Adipocyte (in vitro differentiated cells): ENCODE measurements around the gene ZNF883.
"Not testable (repeated sequence)": the region's sequence is repeated elsewhere in the genome, so short reads cannot be mapped to it uniquely, and the experiment has no call there.

Experiments used
- DNase-seq: peaks from one replicate; pipeline ENCODE4 v3.0.0-alpha.2; 2015; ENCODE audit warnings: low read depth
- H3K27me3 ChIP-seq: replicated peaks from 2 replicates; pipeline ENCODE4 v1.7.0; 2013; ENCODE audit warnings: mild to moderate bottlenecking, low read length, moderate library complexity; ENCODE audit not compliant: control insufficient read depth, insufficient read depth
- H3K36me3 ChIP-seq: 2 replicates; pipeline ENCODE4 v1.7.0; 2013; ENCODE audit warnings: low read length, mild to moderate bottlenecking, moderate library complexity; ENCODE audit not compliant: control insufficient read depth, insufficient read depth, severe bottlenecking
- H3K4me1 ChIP-seq: 2 replicates; pipeline ENCODE4 v1.7.0; 2013; ENCODE audit warnings: mild to moderate bottlenecking, low read length, moderate library complexity; ENCODE audit not compliant: control insufficient read depth, insufficient read depth
- H3K4me3 ChIP-seq: 2 replicates; pipeline ENCODE4 v1.7.0; 2013; ENCODE audit warnings: mild to moderate bottlenecking, low read length, moderate library complexity
- H3K9ac ChIP-seq: 2 replicates; pipeline ENCODE4 v1.7.0; 2013; ENCODE audit warnings: mild to moderate bottlenecking, low read length, moderate library complexity
- H3K9me3 ChIP-seq: 2 replicates; pipeline ENCODE4 v1.7.0; 2013; ENCODE audit warnings: mild to moderate bottlenecking, low read length, moderate library complexity; ENCODE audit not compliant: control insufficient read depth

The ZNF883 gene

DNA sequence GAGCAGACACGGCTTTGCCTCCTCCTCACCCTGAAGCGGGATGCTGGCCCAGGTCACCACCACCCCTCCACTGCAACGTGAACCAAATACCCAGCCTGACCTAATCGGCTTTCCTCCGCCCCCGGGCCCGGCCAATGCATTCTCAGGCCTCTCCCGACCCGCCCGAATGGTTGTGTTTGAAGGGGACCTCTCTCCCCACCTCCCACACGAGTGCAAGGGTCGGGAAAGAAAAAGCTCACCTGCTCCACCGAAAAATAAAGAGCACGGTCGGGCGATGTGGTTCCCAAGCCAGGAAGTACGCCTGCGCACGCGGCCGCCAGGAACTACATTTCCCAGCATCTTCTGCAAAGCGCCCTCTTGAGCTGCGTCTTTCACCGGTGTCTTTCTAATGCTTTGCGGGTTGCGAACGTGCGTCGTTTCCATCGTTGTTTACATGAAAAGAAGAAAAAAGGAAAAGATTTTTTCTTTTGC, at the start of gene ZNF883:
Gene ZNF883 (minus strand): TSS at position 282 of the 471 bp plus-strand sequence.
- Histone ChIP-seq H3K27me3 (no peaks in the 10 kb centered on the region), H3K4me1 (no peaks in the 10 kb centered on the region), H3K36me3 (no peaks in the 10 kb centered on the region), H3K9me3 (peaks cover 56% of the 10 kb centered on the region), H3K4me3 (peak within 1 kb of the TSS; percentile 75), H3K9ac (no peak within 1 kb of the TSS)
- DNase-seq = peak; percentile 72

DNA sequence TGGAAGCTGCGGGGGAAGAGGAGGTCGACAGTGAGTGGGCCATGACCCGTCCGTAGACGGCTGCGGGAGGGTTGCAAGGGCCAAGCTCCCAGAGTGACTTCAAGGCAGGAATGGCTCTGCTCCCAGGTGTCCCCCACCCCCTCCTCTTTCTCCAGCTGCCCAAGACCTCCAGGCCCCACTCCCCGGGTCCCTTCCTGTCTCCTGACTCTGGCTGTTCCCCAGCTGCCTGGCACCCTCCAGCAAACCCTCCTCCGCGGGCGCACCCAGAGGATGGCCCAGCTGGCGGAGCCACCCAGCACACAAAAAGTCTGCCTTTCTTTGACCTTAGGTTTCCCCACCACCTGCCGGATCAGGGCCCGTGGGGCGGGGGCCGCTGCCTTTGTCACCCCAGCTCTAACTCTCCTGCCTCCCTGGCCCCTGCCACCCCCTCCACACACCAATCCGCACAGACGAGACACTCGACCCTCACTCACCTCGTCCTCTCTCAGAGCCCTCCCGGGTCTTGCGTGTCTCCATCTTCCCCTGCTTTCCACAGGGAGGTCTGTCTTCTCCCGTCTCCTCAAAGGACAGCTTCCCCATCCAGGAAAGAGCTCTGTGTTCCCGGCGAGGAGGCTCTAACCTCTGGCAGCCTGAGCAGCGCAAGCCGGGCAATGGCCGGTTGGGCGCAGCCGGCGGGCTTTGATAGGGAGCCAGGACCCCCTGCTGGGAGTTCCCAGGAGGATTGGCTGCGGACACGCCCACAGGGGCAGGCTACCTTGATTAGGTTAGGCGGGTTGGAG, 49.3 kb upstream of the ZNF883 start:
- not testable (repeated sequence) for H3K4me3 ChIP-seq, H3K9ac ChIP-seq, H3K36me3 ChIP-seq, H3K4me1 ChIP-seq, H3K27me3 ChIP-seq, DNase-seq
- peaks cover 33% of the 10 kb centered on the region for H3K9me3 ChIP-seq

DNA sequence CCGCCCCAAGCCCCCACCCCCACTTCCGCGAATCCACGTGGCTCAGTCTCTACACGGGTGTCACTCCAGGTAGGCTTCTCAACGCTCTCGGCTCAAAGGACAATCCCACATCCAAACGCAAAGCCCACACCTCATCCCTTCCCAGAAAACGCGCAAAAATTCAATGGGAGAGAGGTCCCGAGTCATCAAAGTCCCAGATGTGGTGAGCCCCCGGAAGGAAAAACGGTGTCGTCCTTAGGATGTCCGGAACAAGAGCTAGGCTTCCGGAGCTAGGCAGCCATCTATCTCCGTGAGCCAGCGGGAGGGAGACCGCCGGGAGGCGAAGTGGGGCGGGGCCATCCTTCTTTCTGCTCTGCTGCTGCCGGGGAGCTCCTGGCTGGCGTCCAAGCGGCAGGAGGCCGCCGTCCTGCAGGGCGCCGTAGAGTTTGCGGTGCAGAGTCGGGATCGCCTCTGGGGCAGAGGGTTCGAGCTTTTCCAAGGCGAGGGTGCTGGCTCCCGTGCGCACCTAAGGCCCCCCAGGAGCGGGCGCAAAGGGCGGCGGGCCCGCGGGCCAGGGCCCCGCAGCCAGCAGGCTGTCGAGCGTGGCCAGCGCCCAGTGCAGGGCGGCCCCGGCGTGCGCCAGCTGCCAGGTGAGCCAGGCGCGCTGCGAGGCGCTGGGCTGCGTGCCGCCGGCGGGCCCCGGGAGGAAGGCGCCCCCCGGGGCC, 47.7 kb upstream of the ZNF883 start:
- peaks cover 43% of the 10 kb centered on the region for H3K9me3 ChIP-seq
- H3K27me3 ChIP-seq, H3K4me1 ChIP-seq, H3K9ac ChIP-seq, H3K4me3 ChIP-seq, H3K36me3 ChIP-seq, DNase-seq: not testable (repeated sequence)

DNA sequence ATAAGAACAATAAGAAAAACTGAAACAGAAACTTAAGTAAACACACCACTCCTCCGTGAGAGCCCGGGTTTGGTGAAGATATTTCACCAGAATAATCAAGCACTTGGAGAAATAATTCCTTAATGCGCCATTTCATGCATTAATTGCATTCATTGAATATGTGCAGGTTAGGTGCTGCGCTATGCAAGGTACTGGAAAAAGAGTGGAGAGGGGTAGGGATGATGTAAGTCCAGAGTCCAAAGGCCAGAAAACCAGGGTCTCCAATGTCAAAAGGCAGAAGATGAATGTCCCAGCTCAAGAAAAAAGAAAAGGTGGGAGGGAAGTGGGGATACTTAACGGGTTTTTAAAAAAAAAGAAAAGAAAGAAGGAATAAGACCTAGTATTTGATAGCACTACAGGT, 45.2 kb upstream of the ZNF883 start:
- H3K4me3 ChIP-seq = peak overlapping the region; percentile 99

DNA sequence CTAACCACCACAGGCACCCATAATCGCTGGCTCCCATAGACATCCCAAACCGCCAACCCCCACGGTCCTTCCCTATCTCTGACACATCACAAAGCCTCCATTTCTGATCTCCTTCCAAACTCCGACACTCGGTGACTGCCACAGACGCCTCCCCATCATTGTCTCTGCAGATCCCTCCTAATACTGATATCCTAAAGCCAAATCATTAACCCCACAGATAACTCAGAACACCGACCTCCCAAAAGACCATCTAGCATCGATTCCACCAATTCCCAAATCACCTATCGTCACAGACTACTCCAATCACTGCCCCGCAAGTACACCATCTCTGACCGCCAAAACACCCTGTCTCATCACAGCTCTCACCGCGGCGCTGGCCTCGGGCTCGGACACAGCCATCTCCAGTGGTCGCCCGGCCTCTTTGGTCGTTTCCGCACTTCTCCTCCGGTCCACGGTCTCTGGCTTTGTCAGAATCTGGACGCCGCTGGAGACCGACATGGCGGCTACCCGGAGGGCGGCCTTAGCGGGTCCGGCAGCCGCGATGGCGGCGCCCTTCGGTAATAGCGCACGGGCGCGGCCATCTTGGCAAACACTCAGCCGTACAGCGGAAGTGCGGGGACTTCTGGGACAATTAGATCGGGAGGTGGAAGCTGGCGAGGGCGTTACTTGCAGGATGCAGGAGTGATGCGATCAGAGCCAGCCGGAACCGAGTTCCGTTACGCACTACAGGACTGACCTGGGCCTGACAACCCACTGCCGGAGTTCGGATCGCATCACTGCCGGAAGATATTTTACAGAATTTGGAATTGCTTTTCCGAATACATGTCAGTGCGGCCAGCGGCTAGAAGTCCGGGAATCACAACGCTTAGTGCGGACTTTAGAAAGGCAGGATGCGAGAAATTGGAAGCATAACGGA, 44.5 kb upstream of the ZNF883 start, which contains the start of gene ZFP37:
Gene ZFP37 (minus strand): TSS at position 534 of the 916 bp plus-strand sequence. CDS start 36 bp downstream, at position 498.
- peak; percentile 97 for DNase-seq
- Histone ChIP-seq H3K27me3 (peaks cover 2% of the 10 kb centered on the region), H3K36me3 (no peaks in the 10 kb centered on the region), H3K4me1 (peaks cover 4% of the 10 kb centered on the region), H3K9me3 (peaks cover 66% of the 10 kb centered on the region), H3K9ac (peak within 1 kb of the TSS; percentile 86), H3K4me3 (peak within 1 kb of the TSS; percentile 99)

More for the DNA sequence above, 45.2 kb upstream of the ZNF883 start:
- Histone ChIP-seq H3K9ac (peak overlapping the region; percentile 86), H3K27me3 (peaks cover 5% of the 10 kb centered on the region), H3K9me3 (peaks cover 60% of the 10 kb centered on the region), H3K36me3 (no peaks in the 10 kb centered on the region), H3K4me1 (peaks cover 4% of the 10 kb centered on the region)
- DNase-seq = no peak

DNA sequence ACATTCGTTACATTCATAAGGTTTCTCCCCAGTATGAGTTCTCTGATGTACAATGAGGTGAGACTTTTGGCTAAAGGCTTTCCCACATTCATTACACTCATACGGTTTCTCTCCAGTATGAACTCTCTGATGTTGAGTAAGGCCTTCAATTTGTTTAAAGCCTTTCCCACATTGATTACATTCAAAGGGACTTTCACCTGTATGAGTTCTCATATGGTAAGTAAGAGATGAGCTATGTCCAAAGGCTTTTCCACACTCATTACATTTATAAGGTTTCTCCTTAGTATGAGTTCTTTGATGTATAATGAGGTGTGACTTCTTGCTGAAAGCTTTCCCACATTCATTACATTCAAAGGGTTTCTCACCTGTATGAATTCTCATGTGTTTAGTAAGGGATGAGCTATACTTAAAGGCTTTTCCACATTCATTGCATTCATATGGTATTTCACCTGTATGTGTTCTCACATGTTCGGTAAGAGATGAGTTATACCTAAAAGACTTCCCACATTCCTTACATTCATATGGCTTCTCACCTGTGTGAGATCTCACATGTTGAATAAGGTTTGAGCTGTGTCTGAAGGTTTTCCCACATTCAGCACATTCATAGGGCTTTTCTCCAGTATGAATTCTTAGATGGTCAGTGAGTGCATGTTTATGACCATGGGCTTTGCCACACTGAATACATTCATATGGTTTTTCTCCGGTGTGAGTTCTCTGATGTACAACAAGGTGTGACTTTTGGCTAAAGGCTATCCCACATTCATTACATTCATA, 31.1 kb upstream of the ZNF883 start:
- H3K27me3 ChIP-seq = no peaks in the 10 kb centered on the region
- peaks cover 47% of the 10 kb centered on the region for H3K36me3 ChIP-seq

DNA sequence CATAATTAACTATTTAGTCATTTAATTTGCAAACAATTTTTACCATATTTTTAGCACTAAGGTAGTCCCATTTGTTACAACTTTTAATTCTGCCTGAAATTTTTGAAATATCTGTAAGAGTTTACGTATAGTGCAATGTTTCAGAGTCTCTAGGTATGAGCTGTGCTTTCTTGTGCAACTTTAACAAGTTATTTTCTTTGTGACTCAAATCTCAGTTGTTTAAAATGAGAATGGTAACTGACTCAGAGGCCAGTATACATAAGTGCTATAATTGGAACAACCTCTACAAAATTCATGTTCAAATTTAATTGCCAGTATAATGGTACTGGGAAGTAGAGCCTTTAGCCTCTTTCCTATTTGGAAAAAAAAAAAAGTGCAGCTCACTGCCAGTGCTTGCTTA, 14.2 kb upstream of the ZNF883 start:
- Histone ChIP-seq H3K9ac (no peak overlapping the region), H3K4me1 (no peaks in the 10 kb centered on the region), H3K4me3 (no peak overlapping the region), H3K9me3 (peaks cover 82% of the 10 kb centered on the region), H3K36me3 (no peaks in the 10 kb centered on the region), H3K27me3 (no peaks in the 10 kb centered on the region)
- DNase-seq = no peak

More for the DNA sequence above, 31.1 kb upstream of the ZNF883 start:
- DNase-seq = no peak
- Histone ChIP-seq H3K4me3 (peak overlapping the region; percentile 61), H3K9ac (no peak overlapping the region), H3K9me3 (peaks cover 98% of the 10 kb centered on the region), H3K4me1 (no peaks in the 10 kb centered on the region)

DNA sequence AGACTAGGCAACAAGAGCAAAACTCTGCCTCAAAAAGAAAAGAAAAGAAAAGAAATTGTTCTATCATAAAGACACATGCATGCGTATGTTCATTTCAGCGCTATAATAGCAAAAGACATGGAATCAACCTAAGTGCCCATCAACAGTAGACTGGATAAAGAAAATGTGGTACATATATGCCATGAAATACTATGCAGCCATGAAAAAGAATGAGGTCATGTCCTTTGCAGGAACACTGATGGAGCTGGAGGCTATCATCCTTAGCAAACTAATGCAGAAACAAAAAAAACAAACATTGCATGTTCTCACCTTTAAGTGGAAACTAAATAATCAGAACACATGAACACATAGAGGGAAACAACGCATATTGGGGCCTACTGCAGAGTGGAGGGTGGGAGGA, 6.3 kb upstream of the ZNF883 start:
- Histone ChIP-seq H3K9ac (no peak overlapping the region), H3K27me3 (no peaks in the 10 kb centered on the region), H3K4me3 (no peak overlapping the region), H3K36me3 (no peaks in the 10 kb centered on the region), H3K9me3 (peaks cover 62% of the 10 kb centered on the region), H3K4me1 (no peaks in the 10 kb centered on the region)
- DNase-seq = no peak

DNA sequence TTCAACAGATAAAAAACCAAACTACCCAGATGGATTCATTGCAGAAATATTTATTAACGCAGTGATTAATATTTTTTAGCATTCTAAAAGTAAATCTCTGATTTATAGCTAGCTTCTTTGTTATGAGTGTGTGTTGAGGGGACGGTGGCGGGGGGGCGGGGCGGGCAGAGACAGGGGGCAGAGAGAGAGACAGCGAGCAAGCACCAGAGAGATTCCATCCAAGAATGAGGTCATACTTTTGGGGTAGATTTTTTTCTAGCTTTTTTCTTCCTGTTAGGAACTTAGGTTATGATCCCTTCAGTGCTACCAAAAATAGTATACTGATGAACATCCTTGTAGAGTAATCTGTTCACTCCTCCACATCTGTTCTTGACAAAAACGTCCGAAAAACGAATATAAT, 500 bp upstream of the ZNF883 start:
- peaks cover 53% of the 10 kb centered on the region for H3K9me3 ChIP-seq
- H3K4me3 ChIP-seq = peak overlapping the region; percentile 75
- no peaks in the 10 kb centered on the region for H3K36me3 ChIP-seq
- DNase-seq = peak; percentile 2
- H3K9ac ChIP-seq = no peak overlapping the region
- H3K4me1 ChIP-seq = no peaks in the 10 kb centered on the region
- H3K27me3 ChIP-seq = no peaks in the 10 kb centered on the region

DNA sequence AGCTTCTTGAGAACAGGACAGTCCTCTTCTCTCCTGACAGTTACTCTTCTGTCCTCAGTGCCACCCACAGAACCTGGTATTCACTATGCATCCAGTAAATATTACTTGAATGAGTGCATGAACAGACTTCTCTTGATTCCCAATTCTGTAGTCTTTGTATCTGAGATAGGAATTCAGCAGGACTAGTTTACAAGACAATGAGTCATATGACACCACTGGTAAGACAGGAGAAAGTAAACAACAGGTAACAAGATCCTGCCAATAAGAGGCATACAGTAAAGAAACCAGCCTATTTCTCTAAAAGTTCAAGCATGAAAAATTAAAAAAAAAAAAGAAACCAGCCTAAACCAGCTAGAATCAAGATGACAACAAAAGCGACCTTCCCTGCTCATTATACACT, 6.2 kb downstream of the ZNF883 start:
- H3K4me3 ChIP-seq = no peak overlapping the region
- no peak for DNase-seq
- H3K36me3 ChIP-seq = no peaks in the 10 kb centered on the region
- no peaks in the 10 kb centered on the region for H3K4me1 ChIP-seq
- H3K9me3 ChIP-seq = peaks cover 78% of the 10 kb centered on the region
- no peaks in the 10 kb centered on the region for H3K27me3 ChIP-seq
- H3K9ac ChIP-seq = no peak overlapping the region
